Adrenal gland (tissue), 5 donors: ENCODE data around the gene PEX6.

Source experiments
- POLR2A ChIP-seq, 2 donors: fragments of 450-650 bp; IDR thresholded peaks; one replicate each; pipeline ENCODE4 v1.6.1; 2017; ENCODE audit warnings: antibody characterized with exemption in 2 of 2, mild to moderate bottlenecking in 2 of 2, moderate library complexity in 1 of 2
- TF ChIP-seq, protein P1 (sequence below), 6 experiments: fragments of 450-650 bp in 4 of 6; fragments of 200-600 bp in 2 of 6; sonication (generic) in 1 of 6; IDR thresholded peaks; 1 replicate in 5 of 6; 2 replicates in 1 of 6; pipeline versions ENCODE4 v1.5.1 to v1.8.0; 2016 to 2021; ENCODE audit warnings: antibody characterized with exemption in 6 of 6, mild to moderate bottlenecking in 2 of 6, moderate library complexity in 1 of 6
- donor health status: DM: no; HTN: no; CAD: no.

DNA sequence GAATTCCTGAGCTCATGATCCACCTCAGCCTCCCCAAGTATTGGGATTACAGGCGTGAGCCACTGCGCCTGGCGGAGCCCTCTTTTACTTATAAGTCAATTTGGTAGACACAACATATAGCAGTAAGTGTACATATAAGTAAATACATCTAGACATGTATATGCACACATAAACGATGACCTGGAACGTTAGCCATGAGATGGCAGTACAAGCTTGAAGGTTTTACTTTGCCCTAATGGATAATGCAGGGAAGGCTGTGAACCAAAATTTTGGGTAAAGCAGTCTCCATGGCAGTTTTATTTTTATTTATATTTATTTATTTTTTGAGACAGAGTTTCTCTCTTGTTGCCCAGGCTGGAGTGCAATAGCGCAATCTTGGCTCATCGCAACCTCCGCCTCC, 20.9 kb downstream of the PEX6 start:
- TF ChIP-seq, protein P1, sequence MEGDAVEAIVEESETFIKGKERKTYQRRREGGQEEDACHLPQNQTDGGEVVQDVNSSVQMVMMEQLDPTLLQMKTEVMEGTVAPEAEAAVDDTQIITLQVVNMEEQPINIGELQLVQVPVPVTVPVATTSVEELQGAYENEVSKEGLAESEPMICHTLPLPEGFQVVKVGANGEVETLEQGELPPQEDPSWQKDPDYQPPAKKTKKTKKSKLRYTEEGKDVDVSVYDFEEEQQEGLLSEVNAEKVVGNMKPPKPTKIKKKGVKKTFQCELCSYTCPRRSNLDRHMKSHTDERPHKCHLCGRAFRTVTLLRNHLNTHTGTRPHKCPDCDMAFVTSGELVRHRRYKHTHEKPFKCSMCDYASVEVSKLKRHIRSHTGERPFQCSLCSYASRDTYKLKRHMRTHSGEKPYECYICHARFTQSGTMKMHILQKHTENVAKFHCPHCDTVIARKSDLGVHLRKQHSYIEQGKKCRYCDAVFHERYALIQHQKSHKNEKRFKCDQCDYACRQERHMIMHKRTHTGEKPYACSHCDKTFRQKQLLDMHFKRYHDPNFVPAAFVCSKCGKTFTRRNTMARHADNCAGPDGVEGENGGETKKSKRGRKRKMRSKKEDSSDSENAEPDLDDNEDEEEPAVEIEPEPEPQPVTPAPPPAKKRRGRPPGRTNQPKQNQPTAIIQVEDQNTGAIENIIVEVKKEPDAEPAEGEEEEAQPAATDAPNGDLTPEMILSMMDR (IDR thresholded peaks at IDR 0.05): no peak
- TF ChIP-seq POLR2A (IDR thresholded peaks at IDR 0.05): no peak
